B cell (primary cell): ENCODE data around the gene CNTN3.

ENCODE experiments used
- CTCF ChIP-seq: fragments of 200-600 bp; IDR thresholded peaks from one replicate; pipeline ENCODE4 v1.8.0; 2022; ENCODE audit warnings: antibody characterized with exemption, mild to moderate bottlenecking
- EZH2 ChIP-seq: IDR thresholded peaks from 2 replicates; pipeline ENCODE4 v1.6.1; 2012; ENCODE audit warnings: borderline replicate concordance, low read depth, mild to moderate bottlenecking, moderate library complexity, low read length; ENCODE audit not compliant: insufficient read depth, poor library complexity, severe bottlenecking

GRCh38 chr3:74592359-74592758 is 22.1 kb downstream of the CNTN3 start:
- TF ChIP-seq CTCF (no peak), EZH2 (no peak)
